Mucosa of rectum (tissue), 2 donors: Measurements from ENCODE around the gene ANKRD40.

Experiments
- H3K27ac ChIP-seq, 2 donors: one replicate each; pipeline ENCODE4 v1.7.0; 2013; ENCODE audit warnings: inconsistent platforms in 2 of 2, low read depth in 2 of 2, low read length in 2 of 2
- H3K27me3 ChIP-seq, 2 donors: one replicate each; pipeline ENCODE4 v1.7.0; 2013; ENCODE audit warnings: low read length in 2 of 2; ENCODE audit not compliant: control insufficient read depth in 2 of 2, insufficient read depth in 2 of 2
- H3K36me3 ChIP-seq, 2 donors: one replicate each; pipeline ENCODE4 v1.7.0; 2013; ENCODE audit warnings: low read length in 2 of 2; ENCODE audit not compliant: control insufficient read depth in 2 of 2, insufficient read depth in 2 of 2
- H3K4me1 ChIP-seq, 2 donors: one replicate each; pipeline ENCODE4 v1.7.0; 2013; ENCODE audit warnings: low read length in 2 of 2, mild to moderate bottlenecking in 1 of 2; ENCODE audit not compliant: control insufficient read depth in 2 of 2, insufficient read depth in 2 of 2
- H3K4me3 ChIP-seq, 2 donors: one replicate each; pipeline ENCODE4 v1.7.0; 2013; ENCODE audit warnings: low read length in 2 of 2
- H3K9ac ChIP-seq, 2 donors: one replicate each; pipeline ENCODE4 v1.7.0; 2013; ENCODE audit warnings: low read length in 2 of 2, low read depth in 1 of 2, mild to moderate bottlenecking in 1 of 2
- H3K9me3 ChIP-seq, 2 donors: one replicate each; pipeline ENCODE4 v1.7.0; 2013; ENCODE audit warnings: low read length in 2 of 2; ENCODE audit not compliant: control insufficient read depth in 2 of 2
- donor health status: healthy.
- donor health status: Normal muscosa, but diverticular disease.

Gene ANKRD40

GRCh38 chr17:50686494-50687199, 21.1 kb downstream of the ANKRD40 start:
- peaks cover 59 to 81% of the 10 kb centered on the region in 2 donors for H3K4me1 ChIP-seq
- peak overlapping the region; percentile 58 to 68 for H3K9ac ChIP-seq
- H3K27ac ChIP-seq = peak overlapping the region; percentile 87 to 88
- no peaks in the 10 kb centered on the region for H3K9me3 ChIP-seq
- H3K4me3 ChIP-seq = peak overlapping the region; percentile 6 to 33
- H3K36me3 ChIP-seq = peaks cover 4 to 7% of the 10 kb centered on the region in 2 donors
- H3K27me3 ChIP-seq = no peaks in the 10 kb centered on the region

- no peaks in the 10 kb centered on the region for H3K9me3 ChIP-seq
- H3K4me1 ChIP-seq = peaks cover 58 to 81% of the 10 kb centered on the region in 2 donors
- peak overlapping the region; percentile 87 to 88 for H3K27ac ChIP-seq
- H3K36me3 ChIP-seq = peaks cover 4 to 7% of the 10 kb centered on the region in 2 donors
- H3K4me3 ChIP-seq = peak overlapping the region; percentile 6 to 33
- no peaks in the 10 kb centered on the region for H3K27me3 ChIP-seq
- H3K9ac ChIP-seq = peak overlapping the region; percentile 58 to 68
These were observed 21.8 kb downstream of the ANKRD40 start for GRCh38 chr17:50685691-50686493.

- Histone ChIP-seq H3K4me3 (peak overlapping the region in 1 of 2 donors; percentile 14), H3K4me1 (peaks cover 52 to 75% of the 10 kb centered on the region in 2 donors), H3K9me3 (no peaks in the 10 kb centered on the region), H3K27ac (peak overlapping the region; percentile 87 to 91), H3K27me3 (no peaks in the 10 kb centered on the region), H3K9ac (peak overlapping the region in 1 of 2 donors; percentile 68), H3K36me3 (peaks cover 4 to 7% of the 10 kb centered on the region in 2 donors)
These were observed 22.4 kb downstream of the ANKRD40 start for GRCh38 chr17:50685334-50685665.

- H3K4me3 ChIP-seq = peak overlapping the region; percentile 3 to 14
- H3K9me3 ChIP-seq = no peaks in the 10 kb centered on the region
- H3K4me1 ChIP-seq = peaks cover 49 to 70% of the 10 kb centered on the region in 2 donors
- H3K27me3 ChIP-seq = no peaks in the 10 kb centered on the region
- peak overlapping the region; percentile 87 to 91 for H3K27ac ChIP-seq
- H3K36me3 ChIP-seq = peaks cover 7 to 11% of the 10 kb centered on the region in 2 donors
- H3K9ac ChIP-seq = peak overlapping the region; percentile 52 to 68
These were observed 22.9 kb downstream of the ANKRD40 start for GRCh38 chr17:50684612-50685333.

- peaks cover 44 to 66% of the 10 kb centered on the region in 2 donors for H3K4me1 ChIP-seq
- H3K27ac ChIP-seq = peak overlapping the region; percentile 87 to 91
These were observed 23.5 kb downstream of the ANKRD40 start for GRCh38 chr17:50684288-50684611.

GRCh38 chr17:50683434-50684287, 24.1 kb downstream of the ANKRD40 start:
- Histone ChIP-seq H3K27me3 (no peaks in the 10 kb centered on the region), H3K9me3 (no peaks in the 10 kb centered on the region), H3K36me3 (peaks cover 16 to 17% of the 10 kb centered on the region in 2 donors), H3K4me3 (no peak overlapping the region), H3K4me1 (peaks cover 41 to 62% of the 10 kb centered on the region in 2 donors), H3K27ac (peak overlapping the region; percentile 87 to 91), H3K9ac (peak overlapping the region in 1 of 2 donors; percentile 42)

More at GRCh38 chr17:50684288-50684611, 23.5 kb downstream of the ANKRD40 start:
- Histone ChIP-seq H3K4me3 (peak overlapping the region in 1 of 2 donors; percentile 3), H3K36me3 (peaks cover 11 to 15% of the 10 kb centered on the region in 2 donors), H3K9me3 (no peaks in the 10 kb centered on the region), H3K9ac (peak overlapping the region; percentile 52 to 68), H3K27me3 (no peaks in the 10 kb centered on the region)

GRCh38 chr17:50682938-50683337, 24.8 kb downstream of the ANKRD40 start:
- Histone ChIP-seq H3K9me3 (no peaks in the 10 kb centered on the region), H3K27ac (peak overlapping the region in 1 of 2 donors; percentile 9), H3K27me3 (no peaks in the 10 kb centered on the region), H3K4me1 (peaks cover 41 to 62% of the 10 kb centered on the region in 2 donors), H3K36me3 (peaks cover 15 to 16% of the 10 kb centered on the region in 2 donors), H3K9ac (no peak overlapping the region), H3K4me3 (no peak overlapping the region)

GRCh38 chr17:50682441-50682840, 25.3 kb downstream of the ANKRD40 start:
- Histone ChIP-seq H3K27ac (peak overlapping the region in 1 of 2 donors; percentile 9), H3K9ac (peak overlapping the region in 1 of 2 donors; percentile 52), H3K9me3 (no peaks in the 10 kb centered on the region), H3K27me3 (no peaks in the 10 kb centered on the region), H3K4me3 (no peak overlapping the region), H3K4me1 (peaks cover 38 to 59% of the 10 kb centered on the region in 2 donors), H3K36me3 (peaks cover 17 to 21% of the 10 kb centered on the region in 2 donors)
